ENCODE measurements around the gene KCTD17.

DNA sequence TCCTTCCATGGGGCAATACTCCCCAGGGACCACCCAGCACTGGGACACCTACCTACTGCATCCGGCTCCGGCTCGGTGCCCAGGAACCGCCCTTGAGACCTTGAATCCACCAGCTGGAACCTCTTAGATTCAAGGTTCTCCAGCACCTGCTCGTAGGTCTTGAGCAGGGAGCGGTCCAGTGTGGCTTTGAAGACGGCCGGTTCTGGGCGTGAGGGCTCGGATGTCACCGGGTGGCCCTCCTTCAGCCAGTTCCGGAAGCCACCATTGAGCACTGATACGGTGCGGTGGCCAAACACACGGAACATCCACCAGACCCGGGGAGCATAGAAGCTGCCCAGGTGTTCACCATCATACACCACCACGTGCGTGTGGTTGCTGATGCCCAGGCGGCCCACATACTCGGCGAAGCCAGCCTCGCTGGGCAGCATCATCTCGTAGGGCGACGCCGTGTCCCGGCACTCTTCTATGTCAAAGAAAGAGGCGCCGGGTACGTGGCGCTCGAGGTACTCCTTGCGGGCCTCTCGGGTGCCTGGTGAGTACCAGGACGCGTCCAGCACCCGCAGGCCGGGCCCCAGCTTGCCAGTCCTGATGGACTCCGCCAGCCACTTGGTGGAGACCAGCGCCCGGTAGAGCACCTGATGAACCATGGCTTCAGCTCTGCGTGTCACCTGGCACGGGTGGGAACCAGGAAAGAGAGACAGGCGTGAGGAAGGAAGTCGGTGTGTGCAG, 33.3 kb upstream of the KCTD17 start:
- TF ChIP-seq, protein P1, sequence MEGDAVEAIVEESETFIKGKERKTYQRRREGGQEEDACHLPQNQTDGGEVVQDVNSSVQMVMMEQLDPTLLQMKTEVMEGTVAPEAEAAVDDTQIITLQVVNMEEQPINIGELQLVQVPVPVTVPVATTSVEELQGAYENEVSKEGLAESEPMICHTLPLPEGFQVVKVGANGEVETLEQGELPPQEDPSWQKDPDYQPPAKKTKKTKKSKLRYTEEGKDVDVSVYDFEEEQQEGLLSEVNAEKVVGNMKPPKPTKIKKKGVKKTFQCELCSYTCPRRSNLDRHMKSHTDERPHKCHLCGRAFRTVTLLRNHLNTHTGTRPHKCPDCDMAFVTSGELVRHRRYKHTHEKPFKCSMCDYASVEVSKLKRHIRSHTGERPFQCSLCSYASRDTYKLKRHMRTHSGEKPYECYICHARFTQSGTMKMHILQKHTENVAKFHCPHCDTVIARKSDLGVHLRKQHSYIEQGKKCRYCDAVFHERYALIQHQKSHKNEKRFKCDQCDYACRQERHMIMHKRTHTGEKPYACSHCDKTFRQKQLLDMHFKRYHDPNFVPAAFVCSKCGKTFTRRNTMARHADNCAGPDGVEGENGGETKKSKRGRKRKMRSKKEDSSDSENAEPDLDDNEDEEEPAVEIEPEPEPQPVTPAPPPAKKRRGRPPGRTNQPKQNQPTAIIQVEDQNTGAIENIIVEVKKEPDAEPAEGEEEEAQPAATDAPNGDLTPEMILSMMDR (IDR thresholded peaks at IDR 0.05 in 4 of 5, conservative IDR thresholded peaks at IDR 0.05 in 1 of 5): no peak
- TF ChIP-seq POLR2A (IDR thresholded peaks at IDR 0.05): no peak
